ENCODE results near the gene CLDN34.
A peak's percentile ranks its signal among the peaks of the same experiment; 100 is the strongest.

The CLDN34 gene

DNA sequence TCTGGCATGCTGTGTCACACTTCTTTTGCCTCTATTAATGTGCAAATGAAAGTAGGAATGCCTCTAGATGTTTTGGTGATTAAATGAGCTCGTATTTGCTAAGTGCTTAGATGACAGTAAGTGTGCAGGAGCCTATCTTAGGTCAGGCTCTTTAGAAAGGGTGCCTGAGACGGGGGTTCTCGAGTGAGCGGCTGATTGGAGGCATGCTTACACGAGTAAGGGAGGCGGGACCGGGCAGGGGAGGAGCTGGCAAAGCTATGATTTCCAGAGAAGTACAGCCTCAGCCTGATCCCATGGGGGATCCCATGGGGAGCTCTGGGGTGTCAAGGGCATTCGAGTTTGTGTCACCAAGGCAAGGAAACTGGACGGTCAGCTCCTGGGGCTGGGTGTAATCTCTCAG, 44.8 kb downstream of the CLDN34 start:
- DNase-seq (ENCODE audit: low read depth), result no peak
- no peak overlapping the region for H3K4me3 ChIP-seq (ENCODE audit: low read length)
- TF ChIP-seq, protein P1, sequence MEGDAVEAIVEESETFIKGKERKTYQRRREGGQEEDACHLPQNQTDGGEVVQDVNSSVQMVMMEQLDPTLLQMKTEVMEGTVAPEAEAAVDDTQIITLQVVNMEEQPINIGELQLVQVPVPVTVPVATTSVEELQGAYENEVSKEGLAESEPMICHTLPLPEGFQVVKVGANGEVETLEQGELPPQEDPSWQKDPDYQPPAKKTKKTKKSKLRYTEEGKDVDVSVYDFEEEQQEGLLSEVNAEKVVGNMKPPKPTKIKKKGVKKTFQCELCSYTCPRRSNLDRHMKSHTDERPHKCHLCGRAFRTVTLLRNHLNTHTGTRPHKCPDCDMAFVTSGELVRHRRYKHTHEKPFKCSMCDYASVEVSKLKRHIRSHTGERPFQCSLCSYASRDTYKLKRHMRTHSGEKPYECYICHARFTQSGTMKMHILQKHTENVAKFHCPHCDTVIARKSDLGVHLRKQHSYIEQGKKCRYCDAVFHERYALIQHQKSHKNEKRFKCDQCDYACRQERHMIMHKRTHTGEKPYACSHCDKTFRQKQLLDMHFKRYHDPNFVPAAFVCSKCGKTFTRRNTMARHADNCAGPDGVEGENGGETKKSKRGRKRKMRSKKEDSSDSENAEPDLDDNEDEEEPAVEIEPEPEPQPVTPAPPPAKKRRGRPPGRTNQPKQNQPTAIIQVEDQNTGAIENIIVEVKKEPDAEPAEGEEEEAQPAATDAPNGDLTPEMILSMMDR (conservative IDR thresholded peaks at IDR 0.05; ENCODE audit: low read length), result no peak

DNA sequence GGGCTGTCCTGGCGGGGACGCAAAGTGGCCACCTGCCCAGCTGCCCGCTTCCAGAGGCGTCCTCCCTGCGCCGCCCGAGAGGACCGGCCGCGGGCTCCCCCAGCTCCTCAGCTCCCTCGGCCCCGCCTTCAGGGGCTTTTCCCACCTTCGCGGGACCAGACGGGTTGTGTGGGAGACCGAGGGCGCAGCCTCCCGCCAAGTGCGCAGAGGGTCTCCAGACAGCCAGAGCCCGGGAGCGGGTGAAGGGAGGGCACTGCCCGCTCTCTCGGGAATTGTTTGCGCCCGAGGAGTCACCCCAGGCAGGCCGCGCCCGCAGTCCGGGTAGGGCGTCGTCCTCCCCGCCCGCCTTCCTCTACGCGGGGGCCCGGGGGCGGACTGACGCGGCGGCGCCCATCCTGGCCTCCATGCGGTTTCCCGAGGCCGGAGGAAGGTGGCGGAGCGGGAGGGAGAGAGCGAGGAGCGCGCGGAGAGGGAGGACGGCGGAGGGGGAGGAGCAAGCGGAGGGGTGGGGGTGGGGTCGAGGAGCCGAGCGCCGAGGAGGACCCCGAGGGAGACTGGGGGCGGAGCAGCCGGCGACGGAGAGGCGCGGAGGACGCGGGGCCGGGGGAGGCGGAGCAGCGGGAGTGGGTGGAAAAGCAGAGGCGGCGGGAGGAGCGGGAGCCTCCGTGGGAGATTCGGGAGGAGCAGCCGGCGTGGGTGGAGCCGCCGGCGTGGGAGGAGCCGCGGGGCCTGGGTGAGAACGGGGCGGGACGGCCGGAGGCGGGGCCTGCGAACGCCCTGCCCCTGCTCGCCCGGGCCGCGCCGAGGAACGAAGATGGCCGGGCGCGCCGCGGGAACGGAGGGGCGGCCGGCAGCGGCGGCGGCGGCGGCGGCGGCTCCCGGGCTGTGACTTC, 47.5 kb downstream of the CLDN34 start:
- peak; percentile 91 for DNase-seq (ENCODE audit: low read depth)
- H3K4me3 ChIP-seq (ENCODE audit: low read length), result peak overlapping the region; percentile 65
- TF ChIP-seq, protein P1 (conservative IDR thresholded peaks at IDR 0.05; ENCODE audit: low read length), result no peak

DNA sequence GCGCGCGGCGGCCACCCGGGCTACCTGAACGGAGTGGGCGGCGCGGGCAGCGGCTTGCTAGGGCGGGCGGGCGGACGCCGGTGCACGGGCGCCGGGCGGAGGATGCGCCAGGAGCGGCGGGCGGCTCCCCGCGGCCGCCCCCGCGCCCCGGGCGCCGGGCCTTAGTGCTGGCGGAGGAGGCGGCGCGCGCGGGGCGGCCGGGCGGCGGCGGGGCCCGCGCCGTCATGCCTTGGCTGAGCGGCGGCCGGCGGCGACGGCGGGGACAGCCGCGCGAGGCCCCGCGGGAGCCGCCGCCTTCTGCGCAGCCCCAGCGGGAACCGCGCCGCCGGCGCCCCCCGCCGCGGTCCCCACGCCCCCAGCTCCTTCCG, 48.2 kb downstream of the CLDN34 start:
- no peak for DNase-seq (ENCODE audit: low read depth)
- peak overlapping the region; percentile 66 for H3K4me3 ChIP-seq (ENCODE audit: low read length)
- TF ChIP-seq, protein P1 (conservative IDR thresholded peaks at IDR 0.05; ENCODE audit: low read length), result no peak

DNA sequence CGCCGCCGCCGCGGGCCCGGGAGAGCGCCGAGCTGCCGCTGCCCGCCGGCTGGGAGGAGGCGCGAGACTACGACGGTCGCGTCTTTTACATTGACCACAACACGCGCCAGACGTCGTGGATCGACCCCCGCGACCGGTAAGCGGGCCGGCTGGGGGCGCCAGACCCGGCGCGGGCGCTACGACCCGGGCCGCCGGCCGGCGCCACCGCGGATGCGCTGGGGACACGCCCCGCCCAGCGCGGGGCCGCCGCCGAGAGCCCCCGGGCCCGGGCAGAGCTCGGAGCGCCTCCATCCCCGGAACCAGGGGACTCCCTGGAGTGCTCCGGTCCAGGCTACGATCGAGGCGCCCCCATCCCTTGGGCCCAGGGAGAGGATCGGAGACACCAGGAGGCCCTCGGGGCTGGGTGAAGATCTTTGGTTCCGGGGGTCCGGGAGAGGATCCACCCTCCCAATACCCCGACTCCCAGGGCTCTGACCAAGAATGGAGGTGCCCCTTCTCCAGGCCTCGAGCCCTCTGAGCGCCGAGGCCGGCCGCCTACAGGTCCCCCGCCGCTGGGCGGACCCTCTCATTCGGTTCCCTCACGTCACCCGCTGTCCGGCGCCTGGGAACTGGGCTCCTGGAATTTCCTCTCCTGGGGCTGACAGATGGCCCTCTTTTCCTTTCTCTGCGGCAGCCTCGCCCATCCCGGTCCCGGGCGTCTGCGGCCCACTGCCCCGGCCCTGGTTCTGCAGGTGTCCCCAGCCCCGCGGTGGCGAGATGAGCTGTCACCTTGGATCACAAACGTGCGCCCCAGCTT, 48.8 kb downstream of the CLDN34 start:
- peak; percentile 51 for DNase-seq (ENCODE audit: low read depth)
- TF ChIP-seq, protein P1 (conservative IDR thresholded peaks at IDR 0.05; ENCODE audit: low read length), result no peak
- peak overlapping the region; percentile 66 for H3K4me3 ChIP-seq (ENCODE audit: low read length)

DNA sequence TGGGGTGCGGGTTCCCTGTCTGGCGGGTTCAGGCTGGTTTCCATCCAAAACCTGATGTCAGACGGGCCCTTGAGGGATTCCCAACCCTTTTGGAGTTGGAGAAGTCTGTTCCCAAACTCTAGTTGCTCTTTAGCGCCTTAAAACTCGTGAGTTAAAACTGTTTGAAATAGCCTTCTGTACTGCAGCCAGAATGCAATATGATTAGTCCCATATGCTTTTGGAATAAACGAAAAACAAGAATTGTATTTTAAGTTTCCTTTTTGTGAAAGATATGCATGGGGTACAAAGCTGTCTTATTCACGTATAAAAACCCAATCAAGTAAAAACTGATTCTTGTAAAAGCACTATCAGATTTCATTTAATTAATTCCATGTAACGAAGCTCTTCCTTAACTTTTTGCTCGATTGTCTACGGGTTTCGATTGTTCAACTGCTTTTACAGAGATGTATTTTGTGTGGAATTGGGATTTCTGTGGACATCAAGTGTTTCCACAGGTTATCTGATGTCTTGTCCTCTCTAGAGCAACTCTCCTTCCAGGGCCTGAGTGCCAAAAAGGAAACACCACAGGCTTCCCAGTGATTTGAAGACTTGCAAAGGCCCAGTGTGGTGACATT, 49.5 kb downstream of the CLDN34 start:
- H3K4me3 ChIP-seq (ENCODE audit: low read length), result peak overlapping the region; percentile 66
- TF ChIP-seq, protein P1 (conservative IDR thresholded peaks at IDR 0.05; ENCODE audit: low read length), result no peak
- no peak for DNase-seq (ENCODE audit: low read depth)

DNA sequence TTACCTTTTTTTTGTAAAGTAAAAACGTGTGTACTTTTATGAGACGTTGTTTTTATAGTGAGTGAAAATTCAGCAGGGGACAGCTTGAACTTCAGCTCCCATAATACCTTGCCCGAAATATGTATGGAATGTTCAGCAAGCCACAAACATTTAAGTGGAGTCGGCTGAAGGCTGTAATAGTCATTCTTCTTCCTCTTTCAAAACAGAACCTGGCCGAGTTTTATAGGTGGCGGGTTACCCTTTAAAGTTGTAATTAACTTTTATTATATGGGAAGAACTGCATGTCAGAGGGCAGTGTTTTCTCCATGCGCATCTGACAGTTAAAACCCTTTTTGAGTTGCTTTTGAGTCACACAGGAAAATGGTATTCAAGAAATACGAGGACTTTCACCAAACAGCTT, 50.7 kb downstream of the CLDN34 start:
- DNase-seq (ENCODE audit: low read depth), result peak; percentile 77
- H3K4me3 ChIP-seq (ENCODE audit: low read length), result no peak overlapping the region
- TF ChIP-seq, protein P1 (conservative IDR thresholded peaks at IDR 0.05; ENCODE audit: low read length), result peak; percentile 10; the same call in 1 of the 2 replicates

Data from AG10803 (cell line).